ENCODE data around the gene HIKESHI.
"Not testable (repeated sequence)": the region's sequence is repeated elsewhere in the genome, so short reads cannot be mapped to it uniquely, and the experiment has no call there.

The HIKESHI gene

GRCh38 chr11:86294026-86294425, 8.0 kb upstream of the HIKESHI start:
- no peak for DNase-seq

GRCh38 chr11:86301742-86302091, 323 bp upstream of the HIKESHI start:
- DNase-seq: no peak

DNA sequence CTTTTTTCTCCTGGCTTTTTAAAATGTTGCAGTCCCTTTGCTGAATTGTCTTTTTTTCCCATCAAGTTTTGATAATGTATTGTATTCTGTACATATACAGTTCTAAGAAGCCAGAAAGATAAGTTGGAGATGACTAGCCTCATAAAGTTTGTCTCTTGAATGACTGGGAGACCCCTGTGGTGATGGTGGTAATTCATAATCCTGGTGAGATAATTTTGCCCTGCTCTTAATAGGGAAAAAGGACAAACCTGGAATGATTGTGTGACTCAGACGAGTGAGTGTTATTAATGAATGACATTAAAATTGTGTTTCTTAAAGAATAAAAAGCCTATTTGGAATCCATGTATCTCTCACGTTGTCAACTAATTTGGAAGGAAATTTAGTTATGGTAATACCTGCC, 1.2 kb downstream of the HIKESHI start:
- DNase-seq: peak in 1 of 2 experiments; percentile 13

- not testable (repeated sequence) for DNase-seq
Observed at GRCh38 chr11:86308710-86309109, 6.7 kb downstream of the HIKESHI start.

DNA sequence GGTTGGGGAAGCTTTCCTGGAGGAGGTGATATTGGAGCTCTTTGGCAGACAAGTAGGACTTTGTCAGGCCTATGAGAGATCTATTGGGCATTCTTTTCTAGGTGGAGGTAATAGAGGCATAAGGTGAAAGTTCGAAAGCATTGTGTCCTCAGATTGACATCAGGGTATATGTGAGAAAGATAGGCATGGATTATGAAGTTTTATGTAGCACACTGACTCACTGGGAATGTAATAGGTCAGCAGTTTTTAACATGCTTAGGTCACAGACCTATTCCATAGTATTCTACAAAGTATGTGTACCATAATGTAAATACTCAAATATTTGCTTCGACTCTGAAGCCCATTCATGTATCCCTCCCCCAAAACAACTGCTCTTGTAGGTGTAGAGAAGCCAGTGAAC, 11.8 kb downstream of the HIKESHI start:
- DNase-seq: no peak

GRCh38 chr11:86314636-86315035, 12.6 kb downstream of the HIKESHI start:
- DNase-seq: no peak

- DNase-seq: no peak
Observed at GRCh38 chr11:86335131-86335767, 33.2 kb downstream of the HIKESHI start.

DNA sequence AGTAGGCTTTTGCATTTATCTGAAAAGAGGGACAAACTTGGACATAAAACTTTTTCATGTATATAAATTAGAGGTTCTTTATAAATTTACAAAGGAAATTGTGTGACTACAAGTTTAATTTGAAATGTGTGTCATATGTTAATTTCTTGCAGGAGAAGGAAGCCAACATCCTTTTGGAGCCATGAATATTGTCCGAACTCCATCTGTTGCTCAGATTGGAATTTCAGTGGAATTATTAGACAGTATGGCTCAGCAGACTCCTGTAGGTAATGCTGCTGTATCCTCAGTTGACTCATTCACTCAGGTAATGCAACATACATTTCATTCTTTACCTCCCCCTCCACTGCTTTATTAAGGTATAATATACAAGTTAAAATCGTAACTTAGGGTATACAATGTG, 35.2 kb downstream of the HIKESHI start:
- no peak for DNase-seq

GRCh38 chr11:86341382-86341781, 39.3 kb downstream of the HIKESHI start:
- DNase-seq: no peak

GRCh38 chr11:86346513-86346912, 44.5 kb downstream of the HIKESHI start:
- no peak for DNase-seq

DNA sequence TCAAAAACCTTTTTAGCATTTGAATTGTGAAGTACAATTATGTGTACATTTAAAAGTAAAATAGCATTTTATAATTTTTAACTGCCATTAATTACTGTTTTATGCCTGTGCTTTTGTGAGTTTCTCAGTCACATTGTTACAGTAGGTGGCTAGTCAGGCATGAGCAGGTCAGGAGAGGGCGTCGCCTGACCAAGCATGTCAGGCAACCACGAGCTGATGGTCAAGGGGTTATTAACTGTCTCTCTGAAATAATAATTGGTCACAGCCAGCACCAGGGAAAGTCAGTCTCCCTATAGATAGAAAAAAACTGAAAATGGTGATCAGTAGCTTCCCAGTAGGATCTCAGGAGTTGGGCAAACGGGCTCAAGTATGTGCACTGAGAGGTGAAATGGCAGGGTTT, 53.2 kb downstream of the HIKESHI start:
- DNase-seq: no peak

GRCh38 chr11:86357412-86357811, 55.4 kb downstream of the HIKESHI start:
- DNase-seq: not testable (repeated sequence)

GRCh38 chr11:86358720-86359119, 56.7 kb downstream of the HIKESHI start:
- DNase-seq: no peak

DNA sequence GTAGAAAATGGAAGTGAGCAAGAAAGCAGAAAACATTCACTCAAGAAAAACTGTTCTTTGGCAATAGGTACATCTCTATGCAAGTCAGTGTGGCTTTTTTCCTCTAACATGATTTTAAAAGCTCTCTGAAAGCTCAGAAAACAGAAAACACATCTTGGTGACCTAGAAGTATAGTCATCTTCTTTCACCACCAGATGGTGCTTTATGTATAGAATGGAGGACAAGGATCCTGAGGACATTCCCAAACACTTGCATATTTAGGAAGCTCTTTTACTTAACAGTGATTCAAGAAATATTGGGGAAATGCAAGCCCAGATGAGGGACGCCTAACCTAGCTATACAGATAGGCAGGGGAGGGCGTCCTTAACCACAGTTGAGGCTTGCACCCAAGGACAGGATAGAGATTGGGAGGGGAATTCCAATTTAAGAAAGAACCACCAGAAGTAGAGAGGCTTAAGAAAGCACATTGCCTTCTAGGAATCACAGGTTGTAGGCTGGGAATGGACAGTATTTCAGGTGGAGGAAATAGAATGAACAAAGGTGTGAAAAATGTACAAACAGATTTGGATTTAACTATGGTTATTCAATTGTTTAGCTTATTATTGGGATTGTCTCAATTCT, 58.8 kb downstream of the HIKESHI start:
- peak in 1 of 2 experiments; percentile 8 for DNase-seq

DNA sequence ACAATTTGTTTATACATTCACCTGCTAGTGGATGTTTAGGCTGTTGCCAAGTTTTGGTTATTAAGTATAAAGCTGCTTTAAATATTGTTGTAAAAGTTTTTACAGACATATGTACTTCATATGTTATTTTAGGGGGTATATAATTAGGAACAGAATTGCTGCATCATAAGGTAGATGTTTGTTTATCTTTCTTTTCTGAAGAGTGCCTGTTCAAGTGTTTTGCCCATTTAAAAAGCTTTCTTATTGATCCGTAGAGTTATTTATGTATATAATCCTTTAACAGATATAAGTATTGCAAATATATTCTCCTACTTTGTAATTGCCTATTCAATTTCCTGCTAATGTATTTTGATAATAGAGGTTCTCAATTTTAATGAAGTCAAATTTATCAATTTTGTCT, 61.4 kb downstream of the HIKESHI start:
- no peak for DNase-seq

GRCh38 chr11:86365546-86365945, 63.5 kb downstream of the HIKESHI start:
- DNase-seq: no peak

- DNase-seq: no peak
Observed at GRCh38 chr11:86369668-86370067, 67.6 kb downstream of the HIKESHI start.

DNA sequence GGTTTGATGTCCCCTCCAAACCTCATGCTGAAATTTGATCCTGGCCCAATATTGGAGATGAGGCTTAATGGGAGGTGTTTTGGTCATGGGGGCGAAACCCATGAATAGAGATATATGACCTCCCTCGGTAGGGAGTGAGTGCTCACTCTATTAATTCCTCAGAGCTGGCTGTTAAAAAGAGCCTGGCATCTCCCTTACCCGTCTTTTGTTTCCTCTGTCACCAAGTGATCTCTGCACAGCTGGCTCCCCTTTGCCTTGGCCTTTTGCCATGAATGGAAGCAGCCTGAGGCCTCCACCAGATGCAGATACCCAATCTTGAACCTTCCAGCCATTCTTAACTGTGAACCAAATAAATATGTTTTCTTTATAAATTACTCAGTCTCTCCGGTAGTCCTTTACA, 68.1 kb downstream of the HIKESHI start:
- no peak for DNase-seq

DNA sequence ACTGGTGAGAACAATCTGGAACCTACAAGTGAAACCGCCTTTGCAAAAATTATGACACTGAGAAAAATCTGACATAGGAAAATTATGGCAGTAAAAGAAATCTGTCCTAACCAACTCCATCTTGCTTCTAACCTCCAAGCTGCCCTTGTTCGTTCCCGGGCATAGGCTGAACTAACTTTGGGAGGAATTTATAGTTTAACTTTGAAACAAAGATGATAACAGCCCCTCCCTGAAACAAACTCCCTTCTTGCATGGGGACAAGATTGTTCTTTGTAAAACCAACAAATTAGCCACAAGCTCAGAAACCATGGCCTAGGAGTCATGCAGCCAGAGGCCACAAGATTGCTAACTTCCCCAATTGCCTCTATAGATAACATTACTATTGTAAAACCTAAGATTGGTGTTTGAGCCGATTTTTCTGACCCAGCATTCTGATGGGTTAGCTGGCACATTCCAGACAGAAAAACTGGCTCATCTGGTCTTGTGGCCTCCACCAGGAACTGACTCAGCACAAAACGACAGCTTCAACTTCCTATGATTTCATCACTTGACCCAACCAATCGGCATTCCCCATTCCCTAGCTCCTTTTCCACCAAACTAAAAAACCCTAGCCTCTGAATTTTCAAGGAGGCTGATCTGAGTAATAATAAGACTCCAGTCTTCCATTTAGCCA, 69.0 kb downstream of the HIKESHI start:
- peak in 1 of 2 experiments; percentile 35 for DNase-seq

GRCh38 chr11:86372041-86372440, 70.0 kb downstream of the HIKESHI start:
- no peak for DNase-seq

- no peak for DNase-seq
Observed at GRCh38 chr11:86372586-86372985, 70.5 kb downstream of the HIKESHI start.

DNA sequence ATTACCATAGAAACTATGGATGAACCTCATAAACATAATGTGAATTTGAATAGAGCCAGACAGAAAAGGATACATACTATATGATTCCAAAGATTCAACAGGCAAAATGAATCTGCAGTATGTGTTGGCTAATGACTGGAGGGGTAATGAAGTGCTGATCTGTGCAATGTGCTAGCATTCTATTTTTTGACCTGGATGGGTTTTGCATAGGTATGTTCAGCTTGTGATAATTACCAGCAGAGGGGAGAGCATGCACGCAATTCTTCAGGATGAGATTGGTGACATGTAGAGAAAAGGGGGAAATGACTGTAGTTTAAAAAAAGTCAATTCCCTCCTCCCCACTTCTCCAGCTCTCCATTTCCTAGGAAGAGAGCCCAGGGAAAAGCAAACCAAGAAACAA, 72.0 kb downstream of the HIKESHI start:
- DNase-seq: no peak

DNA sequence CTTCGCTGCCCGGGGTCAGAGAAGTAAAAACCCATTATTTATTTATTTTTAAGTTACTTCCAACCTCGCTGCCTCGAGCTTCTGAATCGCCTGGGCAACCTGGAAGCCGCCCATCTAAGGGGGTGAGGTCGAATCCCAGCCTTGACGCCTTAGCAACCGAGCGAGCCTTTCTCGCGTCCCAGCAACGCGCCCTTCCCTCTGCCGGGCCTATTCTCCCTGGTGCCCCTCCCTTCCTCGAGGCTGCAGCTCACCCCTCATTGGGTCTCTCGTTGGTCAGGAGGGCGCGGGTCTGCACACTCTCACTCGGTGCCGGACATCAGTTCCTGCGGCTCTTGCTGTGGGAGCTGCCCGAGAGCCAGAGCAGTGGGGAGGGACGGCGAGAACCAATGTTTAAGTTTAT, 72.5 kb downstream of the HIKESHI start, which contains the start of gene CCDC81:
TSS of gene CCDC81 (plus strand) at position 302 of the 400 bp plus-strand sequence. CDS start 277 bp downstream, outside the sequence.
- DNase-seq: no peak

DNA sequence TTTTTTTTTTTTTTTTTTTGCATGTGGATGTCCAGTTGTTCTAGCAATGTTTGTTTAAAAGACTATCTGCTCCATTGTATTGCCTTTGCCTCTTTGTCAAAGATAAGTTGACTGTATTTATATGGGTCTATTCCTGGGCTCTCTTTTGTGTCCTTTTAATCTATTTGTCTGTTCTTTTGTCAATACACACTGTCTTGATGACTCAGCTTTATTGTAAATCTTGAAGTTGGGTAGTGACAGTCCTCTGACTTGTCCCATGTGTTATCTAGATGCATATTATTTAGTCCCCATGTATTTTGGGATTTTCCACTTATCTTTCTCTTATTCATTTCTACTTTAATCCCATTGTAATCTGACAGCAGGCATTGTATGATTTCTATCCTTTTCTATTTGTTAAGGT, 75.9 kb downstream of the HIKESHI start:
- DNase-seq: no peak

All from Kasumi-1 (cell line).